Lower lobe of right lung (tissue), 2 donors: Measurements from ENCODE around the gene UBALD2. TPM values are rescaled to one million over a fixed set of nuclear protein-coding genes. Genes with fewer than 3 reads are reported as not detected.

Experiments used
- ATAC-seq, 2 donors: fragments of 200-7000 bp; cut with Tn5 transposase; one replicate each; pipeline ENCODE4 v1.9.1; 2020 to 2022; ENCODE audit warnings: mild to moderate bottlenecking in 2 of 2, moderate library complexity in 2 of 2
- DNase-seq: peaks from one replicate; pipeline ENCODE4 v3.0.0-alpha.2; 2020
- H3K27ac ChIP-seq: fragments of 200-600 bp; one replicate; pipeline ENCODE4 v1.8.0; 2022
- H3K27me3 ChIP-seq: fragments of 200-600 bp; one replicate; pipeline ENCODE4 v1.8.0; 2022; ENCODE audit warnings: low read depth
- H3K36me3 ChIP-seq: fragments of 200-600 bp; one replicate; pipeline ENCODE4 v1.8.0; 2022; ENCODE audit warnings: mild to moderate bottlenecking
- H3K4me1 ChIP-seq: fragments of 200-600 bp; one replicate; pipeline ENCODE4 v1.8.0; 2022
- H3K4me3 ChIP-seq: fragments of 200-600 bp; one replicate; pipeline ENCODE4 v1.8.0; 2022; ENCODE audit warnings: mild to moderate bottlenecking
- H3K9me3 ChIP-seq: fragments of 200-600 bp; one replicate; pipeline ENCODE4 v1.8.0; 2022
- CTCF ChIP-seq: fragments of 200-600 bp; IDR thresholded peaks from one replicate; pipeline ENCODE4 v1.8.0; 2022; ENCODE audit warnings: antibody characterized with exemption, mild to moderate bottlenecking
- intact Hi-C: fragments of 100-400 bp; cut with DNase I; formaldehyde crosslinking; loops from one replicate; pipeline ENCODE4 v1.11.0; 2022
- total RNA-seq: library from RNA; stranded (reverse); fragmentation: NEBNext Ultra II Directional; extraction: Animal tissue kit (Norgen Biotek cat#: 25700); gene quantifications from one replicate; pipeline ENCODE4 v1.2.1, GENCODE V29; 2021
- donor health status: DM: no; HTN: yes; CAD: no; lungs with severe emphysema.

UBALD2 gene
- total RNA-seq, 1 donor from 2014 or later: 62.7 TPM

GRCh38 chr17:76281573-76282371, 16.6 kb downstream of the UBALD2 start:
- intact Hi-C loops: no loop called here
- no peaks in the 10 kb centered on the region for H3K27me3 ChIP-seq
- H3K4me3 ChIP-seq: no peak overlapping the region
- no peaks in the 10 kb centered on the region for H3K9me3 ChIP-seq
- H3K36me3 ChIP-seq: no peaks in the 10 kb centered on the region
- ATAC-seq (no peak), DNase-seq (no peak)
- no peak overlapping the region for H3K27ac ChIP-seq
- H3K4me1 ChIP-seq: peaks cover 7% of the 10 kb centered on the region
- TF ChIP-seq CTCF: no peak

- no peak for TF ChIP-seq CTCF
- H3K27ac ChIP-seq: no peak overlapping the region
- peaks cover 9% of the 10 kb centered on the region for H3K36me3 ChIP-seq
- ATAC-seq (peak in 1 of 2 donors; percentile 37), DNase-seq (no peak)
- H3K4me1 ChIP-seq: no peaks in the 10 kb centered on the region
- no peaks in the 10 kb centered on the region for H3K9me3 ChIP-seq
- no peaks in the 10 kb centered on the region for H3K27me3 ChIP-seq
- intact Hi-C loops: no loop called here
- no peak overlapping the region for H3K4me3 ChIP-seq
These were observed 27.4 kb downstream of the UBALD2 start for GRCh38 chr17:76292567-76292966.

GRCh38 chr17:76293106-76293505, 28.0 kb downstream of the UBALD2 start:
- Histone ChIP-seq H3K36me3 (peaks cover 9% of the 10 kb centered on the region), H3K27me3 (no peaks in the 10 kb centered on the region), H3K27ac (no peak overlapping the region), H3K9me3 (no peaks in the 10 kb centered on the region), H3K4me1 (no peaks in the 10 kb centered on the region), H3K4me3 (no peak overlapping the region)
- no peak for TF ChIP-seq CTCF
- DNase-seq: no peak
- intact Hi-C loops: no loop called here
- ATAC-seq: peak in 1 of 2 donors; percentile 25

GRCh38 chr17:76296186-76296585, 31.0 kb downstream of the UBALD2 start:
- ATAC-seq (no peak), DNase-seq (no peak)
- H3K4me3 ChIP-seq: no peak overlapping the region
- no peak overlapping the region for H3K27ac ChIP-seq
- no peaks in the 10 kb centered on the region for H3K9me3 ChIP-seq
- no peak for TF ChIP-seq CTCF
- H3K4me1 ChIP-seq: no peaks in the 10 kb centered on the region
- peaks cover 5% of the 10 kb centered on the region for H3K36me3 ChIP-seq
- H3K27me3 ChIP-seq: no peaks in the 10 kb centered on the region
- intact Hi-C loops: no loop called here

GRCh38 chr17:76296889-76297288, 31.7 kb downstream of the UBALD2 start:
- no peak for TF ChIP-seq CTCF

More at GRCh38 chr17:76296889-76297288, 31.7 kb downstream of the UBALD2 start:
- H3K27me3 ChIP-seq: no peaks in the 10 kb centered on the region
- no peak for DNase-seq
- ATAC-seq: no peak
- H3K4me1 ChIP-seq: no peaks in the 10 kb centered on the region
- intact Hi-C loops: no loop called here
- H3K4me3 ChIP-seq: no peak overlapping the region
- no peaks in the 10 kb centered on the region for H3K9me3 ChIP-seq
- H3K36me3 ChIP-seq: no peaks in the 10 kb centered on the region
- no peak overlapping the region for H3K27ac ChIP-seq
